Occipital lobe (tissue), 2 donors: ENCODE results near the gene SDK2. TPM values are rescaled to one million over a fixed set of nuclear protein-coding genes. Genes with fewer than 3 reads are reported as not detected.

Source experiments
- DNase-seq: peaks from one replicate; lab custom pipeline; 2025; lab: John Stamatoyannopoulos, UW
- total RNA-seq: library from RNA; depleted of rRNA; stranded (reverse); fragments of >200 nt; gene quantifications from one replicate; pipeline ENCODE4 v1.2.3, GENCODE V29; 2014

The SDK2 gene
- total RNA-seq, 1 donor from 2014 or later = 6.9 TPM

DNA sequence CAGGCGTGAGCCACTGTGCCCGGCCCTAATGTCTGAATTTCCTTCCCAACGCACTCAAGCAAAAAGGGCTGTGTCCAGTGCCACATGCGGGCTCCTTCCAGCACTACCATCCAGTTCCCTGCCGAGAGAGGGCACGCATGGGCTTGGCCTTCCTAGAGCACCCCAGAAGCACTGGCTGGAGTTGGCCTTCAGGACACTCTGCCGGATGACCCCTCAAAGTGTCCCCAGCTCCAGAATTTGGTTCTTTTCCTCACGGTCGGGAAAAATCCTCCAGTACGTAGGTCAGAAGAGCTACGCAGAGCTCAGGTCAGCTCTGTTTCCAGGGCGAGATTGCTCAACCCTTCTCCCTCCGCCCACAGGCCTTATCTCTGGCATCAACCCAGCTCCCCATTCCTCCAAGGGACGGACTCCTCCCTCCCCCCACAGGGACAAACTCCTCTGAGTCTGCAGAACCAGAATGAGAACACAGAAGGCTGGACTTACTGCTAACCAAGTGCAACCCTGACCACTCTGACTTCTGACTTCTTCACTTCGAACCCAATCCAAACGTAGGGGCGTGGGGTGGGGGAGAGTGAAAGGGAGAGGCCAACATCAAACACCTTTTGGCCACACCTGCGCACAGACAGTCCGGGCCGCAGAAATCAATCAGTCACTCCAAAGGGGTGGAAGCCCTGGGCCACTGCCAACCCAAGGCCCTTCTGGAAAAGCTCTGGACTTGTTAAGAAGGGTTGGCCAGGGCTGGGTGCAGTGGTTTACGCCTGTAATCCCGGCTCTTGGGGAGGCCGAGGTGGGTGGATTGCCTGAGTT lies 336.0 kb downstream of the SDK2 start:
- no peak for DNase-seq

DNA sequence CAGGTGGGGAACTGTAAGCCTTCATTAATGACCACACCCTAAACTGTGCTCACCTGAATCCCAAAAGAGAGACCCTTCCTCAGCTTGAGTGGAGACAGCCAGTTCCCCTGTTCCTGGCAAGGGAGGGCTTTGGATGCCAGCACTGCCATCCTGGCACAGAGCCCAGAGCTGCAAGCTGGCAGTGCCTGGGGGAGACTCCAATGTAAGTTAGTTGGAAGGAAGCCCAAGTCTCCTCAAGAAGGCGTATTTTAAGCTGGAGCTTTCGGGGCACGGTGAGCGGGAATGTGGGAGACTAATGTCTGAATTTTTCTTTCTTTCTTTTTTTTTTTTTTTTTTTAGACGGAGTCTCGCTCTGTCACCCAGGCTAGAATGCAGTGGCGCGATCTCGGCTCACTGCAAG lies 337.1 kb downstream of the SDK2 start:
- no peak for DNase-seq

DNA sequence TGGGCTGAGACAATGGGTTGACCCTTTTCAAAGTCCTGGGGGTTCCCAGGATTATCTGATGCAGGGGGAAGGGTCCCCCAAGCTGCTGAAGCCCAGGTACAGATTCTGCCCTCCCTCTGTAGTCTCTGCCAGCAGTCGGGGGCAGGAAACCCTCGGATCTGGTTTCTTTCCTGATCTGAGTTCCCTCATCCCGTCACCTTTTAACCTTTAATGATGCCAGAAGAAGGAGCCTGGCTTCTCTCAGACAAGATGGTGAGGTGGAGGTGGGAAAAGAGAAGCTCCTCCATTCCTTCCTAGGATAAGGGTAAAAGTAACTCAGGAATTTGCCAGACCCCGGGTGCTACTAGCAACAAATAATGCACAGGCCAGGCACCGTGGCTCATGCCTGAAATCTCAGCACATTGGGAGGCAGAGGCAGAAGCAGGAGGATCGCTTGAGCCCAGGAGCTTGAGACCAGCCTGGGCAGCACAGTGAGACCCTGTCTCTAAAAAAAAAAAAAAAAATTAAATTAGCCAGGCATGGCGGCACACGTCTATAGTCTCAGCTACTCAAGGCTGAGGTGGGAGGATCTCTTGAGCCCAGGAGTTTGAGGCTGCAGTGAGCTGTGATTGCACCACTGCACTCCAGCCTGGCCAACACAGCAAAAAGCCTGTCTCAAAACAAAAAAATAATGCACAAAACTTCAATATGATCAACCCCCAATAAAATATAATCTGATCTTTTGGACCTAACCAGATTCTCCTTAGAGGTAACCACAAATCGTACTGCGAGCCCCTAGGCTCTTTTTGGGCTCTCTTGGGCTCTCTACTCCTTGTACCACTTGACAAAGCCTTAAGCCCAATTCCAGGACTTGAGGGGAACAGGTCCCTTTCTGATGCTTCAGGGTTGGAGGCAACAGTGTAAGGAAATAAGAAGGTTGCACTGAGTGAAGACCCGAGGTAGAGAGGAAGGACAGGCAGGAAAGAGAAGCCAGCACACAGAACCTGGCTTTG lies 338.1 kb downstream of the SDK2 start:
- no peak for DNase-seq

DNA sequence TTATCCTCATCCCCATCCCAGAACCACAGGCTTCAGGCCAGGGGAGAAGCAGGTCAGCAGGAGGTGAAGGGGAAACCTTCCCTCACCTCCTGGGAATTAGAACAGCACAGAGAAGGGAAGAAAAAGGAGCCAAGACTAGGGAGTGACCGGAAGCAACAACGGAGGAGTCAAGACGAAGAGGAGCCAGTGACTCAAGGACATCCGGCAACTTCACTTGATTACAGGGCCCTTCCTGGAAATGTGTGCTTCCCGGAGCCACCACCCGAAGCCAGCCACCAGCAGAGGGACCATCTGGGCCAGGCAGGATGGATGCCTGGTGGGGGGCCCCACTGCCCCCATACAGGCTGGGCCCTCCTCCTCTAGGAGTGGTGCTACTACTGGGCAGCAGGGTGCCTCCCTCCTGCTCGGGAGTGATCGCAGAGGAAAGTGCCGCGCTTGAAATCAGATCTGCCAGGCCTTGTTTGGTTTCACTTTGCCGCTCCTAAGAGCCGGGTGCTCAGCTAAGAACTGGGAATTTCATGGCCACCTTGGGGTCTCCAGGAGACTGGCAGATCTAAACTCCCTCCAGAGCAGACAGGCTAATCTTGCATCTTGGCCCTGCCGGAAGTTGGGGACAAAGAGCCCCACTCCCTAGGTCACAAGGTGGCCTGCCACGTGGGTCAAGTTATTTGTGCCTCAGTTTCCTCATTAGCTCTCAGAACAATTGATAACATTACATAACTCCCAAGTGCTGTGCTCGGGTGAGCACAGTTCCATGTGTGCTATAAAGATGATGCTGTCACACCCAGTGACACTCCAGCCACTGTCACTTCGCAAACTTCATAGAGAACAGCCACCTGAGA lies 339.1 kb downstream of the SDK2 start:
- no peak for DNase-seq

DNA sequence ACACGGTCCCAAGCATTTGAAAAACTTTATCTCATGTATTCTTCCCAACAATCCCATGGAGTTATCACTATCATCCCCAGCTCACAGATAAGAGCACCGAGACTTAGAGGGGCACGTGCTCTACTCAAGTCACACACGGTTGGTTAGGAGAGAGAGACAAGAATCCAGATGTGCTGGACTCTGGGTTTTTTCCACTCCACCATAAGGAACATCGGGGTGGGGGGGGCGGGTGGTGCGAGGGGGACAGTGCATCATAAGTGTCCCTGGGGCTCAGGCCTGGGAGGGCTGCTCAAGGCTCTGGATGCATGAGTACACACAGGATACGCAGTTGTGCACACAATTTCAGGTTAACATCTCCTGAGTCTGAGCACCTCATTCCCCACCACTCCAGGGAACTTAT lies 339.8 kb downstream of the SDK2 start:
- DNase-seq = no peak

DNA sequence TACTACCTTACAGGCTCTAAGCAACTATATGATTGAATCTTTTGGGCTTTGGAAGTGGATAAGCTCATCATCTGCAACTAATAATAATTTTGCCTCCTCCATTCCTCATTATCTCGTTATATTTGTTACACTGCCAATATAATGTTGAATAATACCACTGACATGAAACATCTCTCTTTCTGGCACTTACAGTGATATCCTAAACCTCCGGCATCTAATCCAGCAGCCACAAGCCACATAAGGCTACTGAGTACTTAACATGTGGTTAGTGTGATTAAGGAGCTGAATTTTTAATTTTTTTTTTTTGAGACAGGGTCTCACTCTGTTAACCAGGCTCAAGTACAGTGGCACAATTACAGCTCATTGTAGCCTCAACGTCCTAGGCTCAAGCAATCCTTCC lies 342.1 kb downstream of the SDK2 start:
- no peak for DNase-seq

DNA sequence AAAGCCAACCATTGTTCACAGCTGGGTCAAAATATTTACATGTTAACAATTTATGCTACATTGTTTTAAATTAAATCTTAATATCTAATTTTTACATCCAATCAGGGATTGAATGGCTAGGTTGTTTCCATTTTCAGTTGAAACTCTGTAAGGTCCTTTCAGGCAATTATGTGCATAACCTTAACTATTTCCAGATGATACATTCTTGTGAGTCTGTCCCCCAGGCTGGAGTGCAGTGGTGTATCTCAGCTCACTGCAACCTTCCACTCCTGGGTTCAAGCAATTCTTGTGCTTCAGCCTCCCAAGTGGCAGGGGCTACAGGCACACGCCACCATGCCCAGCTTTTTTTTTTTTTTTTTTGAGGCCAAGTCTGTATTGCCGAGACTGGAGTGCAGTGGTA lies 342.9 kb downstream of the SDK2 start:
- no peak for DNase-seq

DNA sequence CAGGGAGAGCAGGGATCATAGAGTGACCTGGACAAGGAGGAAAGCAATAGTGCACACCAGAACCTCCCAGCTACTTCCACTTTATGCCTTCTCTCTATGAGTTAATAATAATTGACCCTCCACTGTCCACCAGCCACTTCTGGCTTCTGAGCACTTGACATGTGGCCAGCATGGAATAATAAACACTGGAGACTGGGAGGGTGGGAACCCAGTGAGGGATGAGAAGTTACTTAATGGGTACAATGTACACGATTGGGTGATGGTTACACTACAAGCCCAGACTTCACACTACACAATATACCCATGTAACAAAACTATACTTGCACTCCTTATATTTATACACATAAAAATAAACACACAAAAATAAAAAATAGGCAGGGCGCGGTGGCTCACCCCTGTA lies 343.9 kb downstream of the SDK2 start:
- DNase-seq = no peak

DNA sequence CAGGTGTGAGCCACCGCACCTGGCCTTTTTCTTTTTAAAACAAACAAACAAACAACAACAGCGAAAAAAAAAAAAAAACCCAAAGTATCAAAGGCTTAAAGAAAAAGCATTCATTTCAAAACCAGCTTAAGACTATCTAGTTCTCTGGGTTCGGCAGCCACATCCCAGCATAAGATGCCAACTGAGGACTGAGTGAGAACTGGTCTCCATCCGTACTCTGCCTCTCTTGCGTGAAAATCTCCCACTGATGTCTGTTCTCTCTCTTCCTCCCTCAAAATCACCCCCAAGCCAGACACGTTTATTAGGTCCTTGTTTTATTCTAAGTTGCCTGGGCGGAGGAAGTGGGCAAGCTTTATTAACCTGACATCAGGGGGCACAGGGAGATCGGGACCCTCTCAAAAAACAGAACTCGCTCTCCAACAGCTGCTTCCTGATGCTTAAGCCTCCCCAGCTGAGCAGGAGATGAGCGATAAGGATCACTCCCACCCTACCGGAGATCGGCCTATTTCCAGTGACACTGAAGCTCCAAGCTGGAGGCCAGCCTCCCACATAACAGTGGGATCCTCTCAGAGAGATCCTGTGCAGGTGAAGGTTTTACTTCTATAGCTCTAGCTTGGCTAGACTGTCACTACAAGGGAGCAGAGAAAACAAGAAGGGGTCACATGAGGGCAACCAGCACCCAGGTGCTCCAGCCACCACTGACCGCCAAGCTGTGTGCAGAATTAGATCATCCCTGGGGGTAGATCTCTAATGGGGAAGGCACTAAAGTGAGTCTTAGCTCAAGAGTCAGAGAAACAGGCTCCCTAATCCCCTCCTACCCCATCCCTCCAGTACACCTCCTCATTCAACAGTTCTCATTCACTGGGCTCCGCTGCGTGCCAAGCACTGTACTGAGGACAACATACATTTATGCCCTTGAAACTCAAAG lies 346.0 kb downstream of the SDK2 start:
- DNase-seq = no peak

DNA sequence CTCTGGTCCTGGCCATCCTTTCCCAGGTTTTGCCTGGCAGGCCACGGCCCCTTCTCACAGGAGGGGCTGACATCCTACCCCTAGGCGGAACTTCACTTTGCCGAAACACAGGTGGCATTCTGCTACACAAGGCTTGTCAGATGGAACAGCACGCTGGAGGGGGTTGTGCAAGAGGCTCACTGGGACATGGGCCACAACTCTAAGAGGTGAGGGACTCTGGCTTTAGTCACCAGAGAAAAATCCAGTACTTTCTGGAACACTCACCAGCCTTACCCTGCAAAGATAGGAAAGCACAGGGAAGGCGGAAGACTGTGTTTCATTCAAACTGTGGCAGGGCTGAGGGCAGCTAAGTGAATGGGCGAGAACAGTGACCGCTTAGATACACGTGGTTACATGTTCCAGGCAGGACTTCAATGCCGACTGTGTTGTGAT lies 350.7 kb downstream of the SDK2 start:
- DNase-seq = no peak

DNA sequence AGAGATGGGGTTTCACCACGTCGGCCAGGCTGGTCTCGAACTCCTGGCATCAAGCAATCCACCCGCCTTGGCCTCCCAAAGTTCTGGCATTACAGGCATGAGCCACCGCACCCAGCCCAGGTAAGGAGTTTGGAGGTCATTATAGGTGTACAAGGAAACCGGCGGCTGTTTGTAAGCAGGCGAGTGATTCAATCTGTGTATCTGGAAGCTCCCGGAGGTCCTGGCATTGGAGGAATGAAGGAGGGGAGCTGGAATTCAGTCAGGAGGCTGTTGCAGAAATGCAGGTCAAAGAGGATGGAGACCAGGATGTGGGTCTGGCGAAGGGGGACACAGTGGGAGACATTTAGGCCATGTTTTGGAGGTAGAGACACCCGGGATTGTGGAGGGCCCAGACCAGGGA lies 351.2 kb downstream of the SDK2 start:
- DNase-seq = no peak

DNA sequence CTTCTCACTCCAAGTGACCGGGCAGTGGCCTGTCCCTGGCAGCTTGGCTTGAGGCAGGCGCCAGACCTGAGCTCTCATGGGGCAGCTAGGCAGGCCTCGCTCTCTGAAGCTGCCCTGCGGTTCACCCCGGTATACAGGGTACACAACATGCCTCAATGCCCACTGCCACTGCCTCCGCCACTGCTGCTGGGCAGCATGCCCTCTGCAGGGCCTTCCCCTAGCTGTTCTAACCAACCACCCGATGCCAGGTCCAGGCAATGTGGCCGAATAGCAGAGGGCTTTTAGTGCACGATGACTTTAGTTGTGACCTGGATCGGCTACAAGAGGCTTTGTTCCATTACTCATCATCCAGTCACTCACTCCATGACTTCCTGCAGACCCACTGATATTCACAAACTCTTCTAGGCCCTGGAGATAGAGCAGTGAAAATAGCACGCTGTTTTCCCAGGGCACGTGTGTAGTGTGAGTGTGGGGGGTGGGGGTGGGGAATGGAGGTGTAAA lies 352.2 kb downstream of the SDK2 start:
- DNase-seq = no peak

DNA sequence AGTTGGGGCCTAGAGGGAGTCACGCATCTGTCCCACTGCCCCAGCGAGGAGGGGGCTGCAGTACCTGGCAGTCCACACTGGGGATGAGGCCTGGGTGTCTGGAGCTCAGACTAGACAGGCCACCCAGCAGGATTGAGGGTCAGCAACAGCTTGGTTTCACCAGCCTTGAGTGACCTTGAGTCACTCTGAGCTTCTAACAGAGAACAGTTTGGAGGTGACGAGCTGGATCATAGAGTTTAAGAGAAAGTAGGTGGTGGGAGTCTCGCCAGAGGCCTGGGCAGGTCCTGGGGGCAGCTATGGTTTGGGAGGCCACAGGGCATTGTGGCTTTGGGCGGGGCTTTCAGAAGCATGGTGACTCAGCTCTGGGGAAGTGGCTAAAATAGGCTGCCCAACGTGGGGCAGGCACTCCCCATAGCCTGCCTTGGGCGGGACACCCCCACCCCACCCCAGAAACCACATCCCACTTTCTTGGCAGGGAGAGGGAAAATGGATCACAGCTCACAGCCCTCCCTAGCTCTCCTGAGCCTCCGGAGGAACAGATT lies 352.9 kb downstream of the SDK2 start:
- DNase-seq = no peak

DNA sequence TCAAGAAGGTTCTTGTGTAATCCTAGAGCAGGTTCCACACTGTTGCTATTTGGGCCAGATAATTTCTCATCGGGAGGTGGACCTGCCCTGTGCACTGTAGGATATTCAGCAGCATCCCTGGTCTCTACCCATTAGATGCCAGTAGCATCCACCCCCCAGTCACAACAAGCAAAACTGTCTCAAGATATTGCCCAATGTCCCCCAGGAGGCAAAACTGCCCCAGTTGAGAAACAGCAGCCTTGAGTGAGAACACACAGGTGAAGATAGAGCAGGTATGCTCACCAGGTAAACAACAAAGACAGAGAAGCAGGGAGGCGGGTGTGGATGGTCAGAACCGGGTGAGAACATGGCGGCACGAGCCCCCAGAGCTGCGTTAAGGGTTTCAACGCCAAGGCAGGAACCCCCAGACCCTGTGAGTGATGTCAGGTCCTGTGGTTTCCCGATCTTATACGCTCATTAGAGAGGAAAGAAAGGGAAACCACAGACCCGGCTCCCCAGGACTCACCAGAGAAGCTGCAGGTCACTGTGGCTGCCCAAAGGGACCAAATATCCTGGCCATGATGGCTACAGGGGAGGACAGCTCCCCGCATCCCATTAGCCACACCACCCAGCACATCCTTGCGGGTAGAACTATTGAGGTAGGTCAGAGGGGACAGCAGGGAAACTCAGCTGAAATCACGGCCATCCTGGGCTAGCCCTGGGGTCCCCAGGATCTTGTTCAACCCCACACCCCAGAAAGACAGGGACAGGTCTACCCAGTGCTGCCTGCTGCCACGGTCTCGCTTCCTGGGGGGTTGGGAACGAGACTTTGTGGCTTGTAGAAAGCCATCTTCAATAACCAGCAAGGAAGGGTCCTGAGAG lies 353.6 kb downstream of the SDK2 start:
- no peak for DNase-seq

DNA sequence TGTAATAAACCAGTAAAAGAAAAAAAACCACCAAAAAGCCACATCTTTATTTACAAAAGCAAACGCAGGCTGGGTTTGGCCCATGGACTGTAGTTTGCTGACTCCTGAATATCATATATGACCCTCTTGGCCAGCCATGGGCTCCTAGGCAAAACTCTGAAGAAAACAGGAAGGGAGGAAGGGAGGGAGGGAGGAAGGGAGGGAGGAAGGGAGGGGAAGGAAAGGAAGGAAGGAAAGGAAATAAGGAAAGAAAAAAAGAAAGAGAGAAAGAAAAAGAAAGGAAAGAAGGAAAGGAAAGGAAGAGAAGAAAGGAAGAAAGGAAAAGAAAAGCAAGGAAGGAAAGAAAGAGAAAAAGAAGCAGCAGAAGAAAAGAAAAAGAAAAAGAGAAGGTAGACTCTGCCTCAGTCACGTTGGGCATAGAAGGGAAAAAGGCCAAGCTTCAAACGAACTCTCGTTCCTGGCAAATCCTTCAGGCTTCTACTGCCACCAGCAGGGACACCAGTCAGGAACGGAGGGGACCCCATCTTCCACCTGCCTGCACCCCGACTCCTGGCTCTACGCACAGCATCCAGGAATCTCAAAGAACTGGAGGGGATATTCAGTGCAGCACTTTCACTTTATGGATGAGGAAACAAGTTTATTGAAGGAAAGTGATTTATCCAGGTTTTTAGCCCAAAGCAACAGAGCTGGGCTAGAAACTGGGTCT lies 354.5 kb downstream of the SDK2 start:
- no peak for DNase-seq

DNA sequence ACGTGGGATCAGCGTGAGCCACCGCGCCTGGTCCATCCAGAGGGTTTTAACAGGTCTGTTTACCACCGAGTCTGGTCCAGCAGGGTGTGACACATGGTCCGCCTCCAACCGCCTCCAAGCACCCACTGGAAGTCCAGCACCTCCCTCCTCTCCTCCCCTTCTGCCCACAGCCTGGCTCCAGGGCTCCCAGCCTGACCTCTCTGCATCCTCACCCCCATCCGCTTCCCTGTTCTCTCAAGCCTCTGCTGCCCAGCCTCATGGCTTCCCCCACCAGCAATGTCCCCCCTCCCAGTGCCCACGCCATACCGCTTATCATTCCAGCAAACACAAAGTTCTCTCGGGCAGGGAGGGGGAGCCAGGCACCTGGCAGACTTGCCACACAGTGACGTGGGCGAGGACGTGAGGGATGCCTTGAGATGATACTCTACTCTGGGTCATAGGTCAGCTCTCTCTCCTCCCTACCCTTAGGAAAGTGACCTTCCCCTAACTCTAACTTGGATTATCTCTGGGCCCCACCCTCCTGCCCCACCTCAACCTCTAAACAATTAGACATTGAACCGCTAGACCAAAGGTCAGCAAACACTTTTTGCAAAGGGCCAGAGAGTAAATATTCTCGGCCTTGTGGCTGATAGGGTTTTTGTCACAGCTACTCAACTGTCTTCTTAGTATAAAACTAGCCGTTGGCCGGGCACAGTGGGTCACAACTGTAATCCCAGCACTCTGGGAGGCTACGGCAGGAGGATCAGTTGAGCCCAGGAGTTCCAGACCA lies 355.5 kb downstream of the SDK2 start:
- no peak for DNase-seq

DNA sequence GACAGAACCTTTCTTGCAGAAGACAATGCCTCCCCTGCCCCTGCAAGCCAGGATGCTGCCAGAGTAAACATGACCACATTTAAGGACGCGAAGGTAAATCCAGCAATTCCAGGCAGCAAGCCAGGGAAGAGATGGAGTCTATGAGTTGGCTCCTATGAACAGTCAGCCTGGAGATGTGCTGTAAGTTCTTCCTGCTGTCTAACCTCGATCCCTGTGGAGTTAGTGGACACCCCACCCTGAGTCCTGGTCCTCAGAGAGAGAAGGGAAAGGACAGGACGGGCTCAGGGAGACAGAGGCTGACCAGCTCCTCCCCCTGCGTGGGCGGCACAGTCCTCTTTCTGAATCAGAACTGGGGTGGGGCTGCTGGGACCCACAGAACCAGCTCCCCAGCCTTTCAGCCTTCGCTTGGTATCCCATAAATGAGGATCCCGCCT lies 357.4 kb downstream of the SDK2 start:
- no peak for DNase-seq
